ENCODE data around the gene INF2. TPM values are rescaled to one million over a fixed set of nuclear protein-coding genes. Genes with fewer than 3 reads are reported as not detected.

The INF2 gene
- total RNA-seq, 1 donor from 2014 or later, result 61.7 TPM

GRCh38 chr14:104770851-104771272 is 81.4 kb downstream of the INF2 start:
- Mint-ChIP-seq H3K4me1 (peaks cover 21% of the 10 kb centered on the region), H3K27me3 (ENCODE audit: low read depth) (no peaks in the 10 kb centered on the region), H3K9me3 (no peaks in the 10 kb centered on the region), H3K36me3 (ENCODE audit: low read depth) (peaks cover 17% of the 10 kb centered on the region), H3K4me3 (no peak overlapping the region), H3K27ac (ENCODE audit: unreplicated experiment) (no peak overlapping the region)
- TF ChIP-seq, protein P1, sequence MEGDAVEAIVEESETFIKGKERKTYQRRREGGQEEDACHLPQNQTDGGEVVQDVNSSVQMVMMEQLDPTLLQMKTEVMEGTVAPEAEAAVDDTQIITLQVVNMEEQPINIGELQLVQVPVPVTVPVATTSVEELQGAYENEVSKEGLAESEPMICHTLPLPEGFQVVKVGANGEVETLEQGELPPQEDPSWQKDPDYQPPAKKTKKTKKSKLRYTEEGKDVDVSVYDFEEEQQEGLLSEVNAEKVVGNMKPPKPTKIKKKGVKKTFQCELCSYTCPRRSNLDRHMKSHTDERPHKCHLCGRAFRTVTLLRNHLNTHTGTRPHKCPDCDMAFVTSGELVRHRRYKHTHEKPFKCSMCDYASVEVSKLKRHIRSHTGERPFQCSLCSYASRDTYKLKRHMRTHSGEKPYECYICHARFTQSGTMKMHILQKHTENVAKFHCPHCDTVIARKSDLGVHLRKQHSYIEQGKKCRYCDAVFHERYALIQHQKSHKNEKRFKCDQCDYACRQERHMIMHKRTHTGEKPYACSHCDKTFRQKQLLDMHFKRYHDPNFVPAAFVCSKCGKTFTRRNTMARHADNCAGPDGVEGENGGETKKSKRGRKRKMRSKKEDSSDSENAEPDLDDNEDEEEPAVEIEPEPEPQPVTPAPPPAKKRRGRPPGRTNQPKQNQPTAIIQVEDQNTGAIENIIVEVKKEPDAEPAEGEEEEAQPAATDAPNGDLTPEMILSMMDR (conservative IDR thresholded peaks at IDR 0.05), result peak; percentile 63
- no peak for DNase-seq (ENCODE audit: low read depth, low spot score)

GRCh38 chr14:104771374-104771773 is 82.0 kb downstream of the INF2 start:
- Mint-ChIP-seq H3K4me3 (no peak overlapping the region), H3K4me1 (peaks cover 21% of the 10 kb centered on the region), H3K27ac (ENCODE audit: unreplicated experiment) (no peak overlapping the region), H3K27me3 (ENCODE audit: low read depth) (no peaks in the 10 kb centered on the region), H3K36me3 (ENCODE audit: low read depth) (peaks cover 17% of the 10 kb centered on the region), H3K9me3 (no peaks in the 10 kb centered on the region)
- no peak for DNase-seq (ENCODE audit: low read depth, low spot score)
- TF ChIP-seq, protein P1 (conservative IDR thresholded peaks at IDR 0.05), result no peak

Small RNA genes within 50 kb of the gene (microRNA-seq; reads per million reads assigned to microRNA genes)
- gene MIR4710, result not detected

Other genes with a start within 250 kb of the INF2 start
- not detected in 2 replicates for gene C14orf180, start 109.9 kb upstream of the INF2 start, total RNA-seq
- 19.4 and 20.2 TPM in 2 replicates for gene TMEM179, start 84.8 kb upstream of the INF2 start, total RNA-seq
- 4.4 and 5.0 TPM in 2 replicates for gene ADSS1, start 34.6 kb downstream of the INF2 start, total RNA-seq
- 109 and 121 TPM in 2 replicates for gene SIVA1, start 63.5 kb downstream of the INF2 start, total RNA-seq
- 179 and 191 TPM in 2 replicates for gene AKT1, start 106.1 kb downstream of the INF2 start, total RNA-seq
- gene ZBTB42, start 111.5 kb downstream of the INF2 start, total RNA-seq, result 2.2 and 2.7 TPM in 2 replicates
- gene CEP170B, start 175.7 kb downstream of the INF2 start, total RNA-seq, result 14.0 and 14.4 TPM in 2 replicates
- gene PLD4, start 235.3 kb downstream of the INF2 start, total RNA-seq, result 0.02 and 0.05 TPM in 2 replicates